Gastroesophageal sphincter (tissue), 4 donors: Measurements from ENCODE around the gene NOL4L. TPM values are rescaled to one million over a fixed set of nuclear protein-coding genes. Genes with fewer than 3 reads are reported as not detected.

ENCODE experiments used
- ATAC-seq: fragments of 150-250 bp; one replicate; pipeline ENCODE4 v1.9.1; 2016; ENCODE audit warnings: mild to moderate bottlenecking, moderate library complexity
- H3K27ac ChIP-seq, 4 donors: fragments of 200-600 bp; sonication (generic) in 3 of 4; 1 replicate in 3 of 4; 2 replicates in 1 of 4; pipeline ENCODE4 v1.5.1; 2016 to 2019
- H3K27me3 ChIP-seq: fragments of 200-600 bp; sonication (generic); one replicate; pipeline ENCODE4 v1.5.1; 2019
- H3K36me3 ChIP-seq, 2 donors: fragments of 200-600 bp; sonication (generic); one replicate each; pipeline ENCODE4 v1.5.1; 2019; ENCODE audit warnings: control low read depth in 1 of 2
- H3K4me1 ChIP-seq, 3 donors: fragments of 200-600 bp; sonication (generic); 1 replicate in 2 of 3; 2 replicates in 1 of 3; pipeline ENCODE4 v1.5.1; 2016 to 2019; ENCODE audit warnings: control low read depth in 2 of 3
- H3K4me3 ChIP-seq, 2 donors: fragments of 200-600 bp; sonication (generic); one replicate each; pipeline ENCODE4 v1.5.1; 2019; ENCODE audit warnings: mild to moderate bottlenecking in 1 of 2, moderate library complexity in 1 of 2
- H3K9me3 ChIP-seq, 3 donors: fragments of 200-600 bp; sonication (generic); one replicate each; pipeline ENCODE4 v1.5.1; 2017 to 2019; ENCODE audit warnings: control low read depth in 2 of 3
- CTCF ChIP-seq, 4 experiments: fragments of 200-600 bp in 2 of 4; fragments of 450-650 bp in 2 of 4; sonication (generic) in 1 of 4; IDR thresholded peaks; one replicate each; pipeline ENCODE4 v1.5.1; 2017 to 2019; ENCODE audit warnings: antibody characterized with exemption in 4 of 4, mild to moderate bottlenecking in 2 of 4, moderate library complexity in 2 of 4
- EP300 ChIP-seq: sonication (generic); formaldehyde crosslinking; IDR thresholded peaks from one replicate; pipeline ENCODE4 v1.6.1; 2017; ENCODE audit warnings: antibody characterized with exemption, mild to moderate bottlenecking
- POLR2A ChIP-seq, 2 donors: fragments of 450-650 bp; IDR thresholded peaks; one replicate each; pipeline ENCODE4 v1.6.1; 2017; ENCODE audit warnings: antibody characterized with exemption in 2 of 2, mild to moderate bottlenecking in 2 of 2, moderate library complexity in 1 of 2
- POLR2AphosphoS5 ChIP-seq: sonication (generic); formaldehyde crosslinking; IDR thresholded peaks from one replicate; pipeline ENCODE4 v1.6.1; 2017; ENCODE audit warnings: antibody characterized with exemption
- WGBS, 2 donors: methylation state at CpG; one replicate each; pipeline ENCODE4 v1.1.5; 2018; ENCODE audit warnings: low coverage in 1 of 2; 5-methylcytosine and 5-hydroxymethylcytosine counted together
- total RNA-seq, 4 donors: library from RNA; depleted of rRNA; stranded (reverse); fragments of >200 nt; gene quantifications; one replicate each; pipeline ENCODE4 v1.1.0, GENCODE V29; 2016

Gene NOL4L
- total RNA-seq, 4 donors from 2014 or later: 9.0 to 14.7 (median 10.8) TPM

- no peak overlapping the region for H3K4me3 ChIP-seq
- no peak for ATAC-seq
- 92 to 94% methylated on average over 7 to 14 of the region's 25 CpGs for WGBS, 2 donors
Measured at GRCh38 chr20:32563311-32564272, 21.5 kb downstream of the NOL4L start.

DNA sequence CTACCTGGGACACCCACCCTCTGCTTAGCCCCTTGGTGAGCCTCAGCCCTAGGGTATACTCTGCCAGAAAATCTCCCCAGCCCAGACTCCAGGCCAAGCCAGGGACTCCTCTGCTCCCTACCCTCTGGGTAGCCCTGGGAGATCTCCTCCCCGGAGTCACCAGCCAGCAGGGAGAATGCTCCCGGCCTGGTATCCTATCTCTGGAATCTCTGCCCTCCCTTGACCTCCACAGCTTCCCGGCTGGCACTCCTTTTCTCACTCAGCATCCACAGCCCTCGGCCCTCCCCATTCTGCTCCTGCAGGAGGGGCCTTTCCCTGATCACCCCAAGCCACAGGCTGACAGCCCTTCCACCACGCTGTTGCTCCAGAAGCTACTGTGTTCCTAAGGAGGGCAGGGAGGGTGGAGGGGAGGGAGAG is 22.6 kb downstream of the NOL4L start:
- TF ChIP-seq POLR2AphosphoS5 (no peak), POLR2A (IDR thresholded peaks at IDR 0.05) (no peak), CTCF (IDR thresholded peaks at IDR 0.05) (no peak), EP300 (no peak)

More at GRCh38 chr20:32563311-32564272, 21.5 kb downstream of the NOL4L start:
- no peaks in the 10 kb centered on the region for H3K36me3 ChIP-seq
- H3K27ac ChIP-seq: no peak overlapping the region
- no peaks in the 10 kb centered on the region for H3K27me3 ChIP-seq
- no peaks in the 10 kb centered on the region for H3K4me1 ChIP-seq
- no peaks in the 10 kb centered on the region for H3K9me3 ChIP-seq
- TF ChIP-seq CTCF (IDR thresholded peaks at IDR 0.05): no peak
- no peak for TF ChIP-seq POLR2AphosphoS5
- TF ChIP-seq EP300: no peak
- TF ChIP-seq POLR2A (IDR thresholded peaks at IDR 0.05): no peak

GRCh38 chr20:32560989-32561830 is 23.9 kb downstream of the NOL4L start:
- no peaks in the 10 kb centered on the region for H3K9me3 ChIP-seq
- peaks cover 5% of the 10 kb centered on the region for H3K27me3 ChIP-seq
- H3K27ac ChIP-seq: no peak overlapping the region
- H3K4me3 ChIP-seq: no peak overlapping the region
- 76% methylated on average over 2 of the region's 27 CpGs; no CpG with 5 or more reads in 1 of the 2 donors for WGBS, 2 donors
- TF ChIP-seq CTCF (IDR thresholded peaks at IDR 0.05) (no peak), POLR2A (IDR thresholded peaks at IDR 0.05) (no peak), POLR2AphosphoS5 (no peak), EP300 (no peak)
- H3K4me1 ChIP-seq: no peaks in the 10 kb centered on the region
- no peaks in the 10 kb centered on the region for H3K36me3 ChIP-seq
- ATAC-seq: no peak

More for the DNA sequence above, 22.6 kb downstream of the NOL4L start:
- Histone ChIP-seq H3K4me1 (no peaks in the 10 kb centered on the region), H3K36me3 (no peaks in the 10 kb centered on the region), H3K27ac (no peak overlapping the region), H3K4me3 (no peak overlapping the region), H3K27me3 (no peaks in the 10 kb centered on the region), H3K9me3 (no peaks in the 10 kb centered on the region)
- 80% methylated on average over 2 of the region's 5 CpGs; no CpG with 5 or more reads in 1 of the 2 donors for WGBS, 2 donors
- no peak for ATAC-seq

DNA sequence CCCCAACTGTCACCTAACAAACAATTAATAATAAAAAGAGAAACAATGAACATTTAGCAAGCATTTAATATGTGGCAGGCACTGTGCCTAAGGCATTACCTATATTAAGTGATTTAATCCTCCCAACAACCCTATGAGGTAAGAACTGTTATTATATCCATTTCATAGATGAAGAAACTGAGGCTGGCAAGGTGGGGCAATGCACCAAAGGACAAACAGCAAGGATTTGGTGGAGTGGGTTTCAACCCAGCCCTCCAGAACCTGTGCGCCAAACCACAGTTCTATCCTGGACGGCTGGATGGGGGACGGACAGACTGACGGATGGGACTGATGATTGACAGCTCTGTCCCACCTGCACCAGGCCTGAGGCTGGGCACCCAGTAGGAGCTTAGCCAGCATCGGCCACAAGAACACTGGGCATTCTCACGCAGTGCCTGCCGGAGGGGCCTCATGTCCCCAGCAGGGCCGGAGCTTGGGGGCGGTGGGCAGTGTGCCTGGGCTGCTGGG is 24.6 kb downstream of the NOL4L start:
- no peak for TF ChIP-seq CTCF (IDR thresholded peaks at IDR 0.05)
- 81 to 100% methylated on average over 1 to 3 of the region's 9 CpGs for WGBS, 2 donors
- Histone ChIP-seq H3K36me3 (no peaks in the 10 kb centered on the region), H3K27me3 (peaks cover 5% of the 10 kb centered on the region), H3K27ac (no peak overlapping the region), H3K9me3 (no peaks in the 10 kb centered on the region), H3K4me1 (no peaks in the 10 kb centered on the region), H3K4me3 (no peak overlapping the region)
- ATAC-seq: no peak
